BLaER1 treated with 17β-estradiol and CSF1 and Interleukin-3, amounts not matched to agents 10 nM and 100 nM (cell line): ENCODE data around the gene BTBD1.

ENCODE experiments used
- H3K27ac ChIP-seq, 11 experiments: shearing (Covaris generic); formaldehyde crosslinking; 2 replicates each; pipeline ENCODE4 v1.8.1; 2022
- H3K27me3 ChIP-seq, 11 experiments: shearing (Covaris generic); formaldehyde crosslinking; 2 replicates each; pipeline ENCODE4 v1.8.1; 2022
- H3K36me3 ChIP-seq, 11 experiments: shearing (Covaris generic); formaldehyde crosslinking; 2 replicates each; pipeline ENCODE4 v1.8.1; 2022
- H3K4me1 ChIP-seq, 10 experiments: shearing (Covaris generic); formaldehyde crosslinking; 2 replicates each; pipeline ENCODE4 v1.8.1; 2022
- H3K4me2 ChIP-seq, 11 experiments: shearing (Covaris generic); formaldehyde crosslinking; 2 replicates each; pipeline ENCODE4 v1.8.1; 2022
- H3K4me3 ChIP-seq, 10 experiments: shearing (Covaris generic); formaldehyde crosslinking; 2 replicates each; pipeline ENCODE4 v1.8.1; 2022
- H3K9ac ChIP-seq, 11 experiments: shearing (Covaris generic); formaldehyde crosslinking; 2 replicates each; pipeline ENCODE4 v1.8.1; 2022
- H3K9me3 ChIP-seq, 11 experiments: shearing (Covaris generic); formaldehyde crosslinking; replicated peaks in 1 of 11; 2 replicates each; pipeline ENCODE4 v1.8.1; 2022
- H4K20me1 ChIP-seq, 11 experiments: shearing (Covaris generic); formaldehyde crosslinking; 2 replicates each; pipeline ENCODE4 v1.8.1; 2022
- Cebpa-rat ChIP-seq, 11 experiments: shearing (Covaris generic); IDR thresholded peaks; 2 replicates each; pipeline ENCODE4 v1.8.1; 2022

BTBD1 gene

GRCh38 chr15:82980981-82981380, 86.1 kb downstream of the BTBD1 start:
- no peaks in the 10 kb centered on the region for H3K36me3 ChIP-seq
- no peak overlapping the region for H3K4me2 ChIP-seq
- H3K27me3 ChIP-seq, result no peaks in the 10 kb centered on the region
- H3K4me3 ChIP-seq, result no peak overlapping the region
- peaks cover 0 to 9% (median 7%) of the 10 kb centered on the region in 10 experiments; a peak in 10 of 20 replicates for H3K4me1 ChIP-seq
- H4K20me1 ChIP-seq, result no peaks in the 10 kb centered on the region
- no peak overlapping the region for H3K27ac ChIP-seq
- no peak overlapping the region for H3K9ac ChIP-seq
- TF ChIP-seq Cebpa-rat (IDR thresholded peaks at IDR 0.05), result no peak
- H3K9me3 ChIP-seq, result 0 out of 22 replicates have a peak, but pooled peaks cover 0 to 3% (median 0%) of the 10 kb centered on the region in 11 experiments

- no peaks in the 10 kb centered on the region for H3K4me1 ChIP-seq
- no peak overlapping the region for H3K4me3 ChIP-seq
- H3K27ac ChIP-seq, result no peak overlapping the region
- no peaks in the 10 kb centered on the region for H4K20me1 ChIP-seq
- no peaks in the 10 kb centered on the region for H3K27me3 ChIP-seq
- H3K4me2 ChIP-seq, result no peak overlapping the region
- no peaks in the 10 kb centered on the region for H3K36me3 ChIP-seq
- no peak overlapping the region for H3K9ac ChIP-seq
- H3K9me3 ChIP-seq, result no peaks in the 10 kb centered on the region
- TF ChIP-seq Cebpa-rat (IDR thresholded peaks at IDR 0.05), result no peak
Measured at GRCh38 chr15:82979726-82980125, 87.3 kb downstream of the BTBD1 start.

GRCh38 chr15:82978438-82978837, 88.6 kb downstream of the BTBD1 start:
- Histone ChIP-seq H3K4me3 (no peak overlapping the region), H4K20me1 (no peaks in the 10 kb centered on the region), H3K27me3 (no peaks in the 10 kb centered on the region), H3K9me3 (no peaks in the 10 kb centered on the region), H3K36me3 (no peaks in the 10 kb centered on the region), H3K4me2 (no peak overlapping the region), H3K4me1 (no peaks in the 10 kb centered on the region), H3K9ac (no peak overlapping the region), H3K27ac (no peak overlapping the region)
- no peak for TF ChIP-seq Cebpa-rat (IDR thresholded peaks at IDR 0.05)

GRCh38 chr15:82977076-82977475, 90.0 kb downstream of the BTBD1 start:
- no peaks in the 10 kb centered on the region for H3K36me3 ChIP-seq
- no peak overlapping the region for H3K9ac ChIP-seq
- TF ChIP-seq Cebpa-rat (IDR thresholded peaks at IDR 0.05), result no peak
- H4K20me1 ChIP-seq, result no peaks in the 10 kb centered on the region
- no peak overlapping the region for H3K4me3 ChIP-seq
- no peak overlapping the region for H3K4me2 ChIP-seq
- no peaks in the 10 kb centered on the region for H3K27me3 ChIP-seq
- H3K4me1 ChIP-seq, result peaks cover 0 to 8% (median 3%) of the 10 kb centered on the region in 10 experiments; a peak in 7 of 20 replicates
- no peaks in the 10 kb centered on the region for H3K9me3 ChIP-seq
- no peak overlapping the region for H3K27ac ChIP-seq

- 0 out of 22 replicates have a peak overlapping the region, but pooled peaks of 2 of the 11 experiments have one; percentile 4 to 11 for H3K4me2 ChIP-seq
- no peak for TF ChIP-seq Cebpa-rat (IDR thresholded peaks at IDR 0.05)
- peaks cover 0 to 8% (median 3%) of the 10 kb centered on the region in 10 experiments; a peak in 7 of 20 replicates for H3K4me1 ChIP-seq
- no peak overlapping the region for H3K4me3 ChIP-seq
- H3K27ac ChIP-seq, result no peak overlapping the region
- H3K9me3 ChIP-seq, result no peaks in the 10 kb centered on the region
- H3K36me3 ChIP-seq, result no peaks in the 10 kb centered on the region
- no peaks in the 10 kb centered on the region for H3K27me3 ChIP-seq
- H4K20me1 ChIP-seq, result no peaks in the 10 kb centered on the region
- no peak overlapping the region for H3K9ac ChIP-seq
Measured at GRCh38 chr15:82972990-82973389, 94.1 kb downstream of the BTBD1 start.

DNA sequence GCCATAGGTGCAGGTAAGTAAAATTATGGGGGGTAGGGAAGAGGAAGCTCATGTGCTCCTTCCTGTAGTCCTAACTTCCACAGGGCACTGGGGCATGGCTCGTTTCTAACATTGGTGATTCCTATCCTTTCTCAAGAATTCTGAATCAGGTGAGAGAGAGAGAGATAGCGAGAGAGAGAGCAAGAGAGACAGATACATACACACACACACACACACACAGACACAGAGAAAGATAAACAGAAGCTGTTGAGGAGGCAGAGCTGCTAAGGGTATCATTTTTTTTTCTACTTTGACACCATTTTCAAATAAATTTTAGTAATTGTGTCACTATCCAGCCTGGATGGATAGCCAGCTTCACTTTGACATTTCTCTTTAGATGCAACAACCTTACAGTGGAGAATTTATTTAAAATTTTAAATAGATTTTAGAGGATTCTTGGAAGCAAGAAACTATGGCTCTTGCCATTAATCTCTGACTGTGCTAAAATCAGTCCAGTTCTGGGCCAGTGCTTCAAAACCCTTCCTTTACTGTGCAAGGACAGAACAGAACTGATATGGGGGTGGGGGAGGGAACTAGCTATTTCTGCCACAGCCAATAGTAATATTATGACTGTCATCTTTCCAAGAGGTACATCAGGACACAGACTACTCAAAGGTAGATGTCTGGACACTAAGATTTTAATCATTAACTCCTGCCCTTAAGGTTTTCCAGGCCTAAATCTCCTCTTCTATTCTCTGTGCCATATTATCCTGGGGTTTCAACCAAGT, 95.7 kb downstream of the BTBD1 start:
- H3K4me2 ChIP-seq, result no peak overlapping the region

GRCh38 chr15:82970696-82971095, 96.4 kb downstream of the BTBD1 start:
- Histone ChIP-seq H3K36me3 (no peaks in the 10 kb centered on the region), H3K4me1 (peaks cover 0 to 8% (median 3%) of the 10 kb centered on the region in 10 experiments; a peak in 7 of 20 replicates), H4K20me1 (no peaks in the 10 kb centered on the region), H3K27me3 (no peaks in the 10 kb centered on the region), H3K9me3 (no peaks in the 10 kb centered on the region), H3K4me3 (no peak overlapping the region), H3K27ac (no peak overlapping the region), H3K9ac (no peak overlapping the region), H3K4me2 (no peak overlapping the region)
- no peak for TF ChIP-seq Cebpa-rat (IDR thresholded peaks at IDR 0.05)

More for the DNA sequence above, 95.7 kb downstream of the BTBD1 start:
- Histone ChIP-seq H3K27ac (no peak overlapping the region), H3K9ac (no peak overlapping the region), H3K4me1 (peaks cover 0 to 8% (median 3%) of the 10 kb centered on the region in 10 experiments; a peak in 7 of 20 replicates), H3K27me3 (no peaks in the 10 kb centered on the region), H3K9me3 (no peaks in the 10 kb centered on the region), H3K36me3 (no peaks in the 10 kb centered on the region), H3K4me3 (no peak overlapping the region), H4K20me1 (no peaks in the 10 kb centered on the region)
- TF ChIP-seq Cebpa-rat (IDR thresholded peaks at IDR 0.05), result no peak

DNA sequence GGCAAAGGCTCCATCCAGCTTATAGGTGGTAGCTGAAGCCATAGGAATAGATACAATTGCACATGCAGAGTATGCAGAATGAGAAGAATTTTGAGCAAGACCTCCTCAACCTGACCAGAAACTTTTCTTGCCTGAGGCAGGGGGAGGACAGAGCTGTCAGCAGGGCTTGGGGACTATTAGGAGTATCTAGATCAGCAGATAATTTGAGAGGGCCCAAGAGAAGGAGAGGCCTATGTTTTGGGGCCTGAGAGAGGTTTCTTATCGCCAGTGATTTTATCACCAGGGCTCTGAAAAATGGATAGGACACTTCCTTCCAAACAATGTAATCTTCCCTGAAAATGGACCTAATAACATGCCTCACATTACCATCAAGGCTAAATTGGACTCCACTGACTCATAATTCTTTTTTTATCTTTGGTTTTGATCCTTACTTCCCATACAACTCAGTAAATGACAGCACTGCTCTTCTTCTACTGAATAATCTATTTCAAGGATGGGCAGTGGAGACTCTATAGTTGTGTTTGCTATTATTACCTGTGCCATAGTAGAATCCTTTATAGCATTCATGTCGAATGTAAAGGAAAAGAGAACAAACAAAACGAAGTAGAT, 96.9 kb downstream of the BTBD1 start:
- no peaks in the 10 kb centered on the region for H3K36me3 ChIP-seq
- no peak overlapping the region for H3K27ac ChIP-seq
- H3K4me1 ChIP-seq, result peaks cover 0 to 8% (median 3%) of the 10 kb centered on the region in 10 experiments; a peak in 7 of 20 replicates
- no peak for TF ChIP-seq Cebpa-rat (IDR thresholded peaks at IDR 0.05)
- no peaks in the 10 kb centered on the region for H4K20me1 ChIP-seq
- H3K4me3 ChIP-seq, result no peak overlapping the region
- no peaks in the 10 kb centered on the region for H3K9me3 ChIP-seq
- H3K27me3 ChIP-seq, result no peaks in the 10 kb centered on the region
- H3K4me2 ChIP-seq, result no peak overlapping the region
- H3K9ac ChIP-seq, result no peak overlapping the region

- Histone ChIP-seq H3K9me3 (no peaks in the 10 kb centered on the region), H3K27ac (no peak overlapping the region), H3K9ac (no peak overlapping the region), H3K4me1 (peaks cover 0 to 8% (median 3%) of the 10 kb centered on the region in 10 experiments; a peak in 7 of 20 replicates), H3K4me2 (no peak overlapping the region), H3K27me3 (no peaks in the 10 kb centered on the region), H3K4me3 (no peak overlapping the region), H4K20me1 (no peaks in the 10 kb centered on the region), H3K36me3 (no peaks in the 10 kb centered on the region)
- no peak for TF ChIP-seq Cebpa-rat (IDR thresholded peaks at IDR 0.05)
Measured at GRCh38 chr15:82969353-82969752, 97.7 kb downstream of the BTBD1 start.
